ENCODE data around the gene MYOF.
"Not testable (repeated sequence)": the region's sequence is repeated elsewhere in the genome, so short reads cannot be mapped to it uniquely, and the experiment has no call there.

The MYOF gene

GRCh38 chr10:93419016-93419415 lies 63.1 kb downstream of the MYOF start:
- DNase-seq: not testable (repeated sequence)

- DNase-seq: no peak
These were observed 64.2 kb downstream of the MYOF start for GRCh38 chr10:93417921-93418320.

- no peak for DNase-seq
These were observed 64.9 kb downstream of the MYOF start for GRCh38 chr10:93417266-93417665.

GRCh38 chr10:93416824-93417223 lies 65.3 kb downstream of the MYOF start:
- no peak for DNase-seq

- DNase-seq: no peak
These were observed 66.4 kb downstream of the MYOF start for GRCh38 chr10:93415693-93416092.

GRCh38 chr10:93413252-93413689 lies 68.9 kb downstream of the MYOF start:
- no peak for DNase-seq

- DNase-seq: no peak
These were observed 69.3 kb downstream of the MYOF start for GRCh38 chr10:93412801-93413200.

GRCh38 chr10:93410697-93411348 lies 71.3 kb downstream of the MYOF start:
- DNase-seq: no peak

- DNase-seq: no peak
These were observed 73.4 kb downstream of the MYOF start for GRCh38 chr10:93408783-93409182.

GRCh38 chr10:93406364-93407145 lies 75.6 kb downstream of the MYOF start:
- no peak for DNase-seq

GRCh38 chr10:93404048-93404354 lies 78.1 kb downstream of the MYOF start:
- no peak for DNase-seq

- DNase-seq: no peak
These were observed 78.7 kb downstream of the MYOF start for GRCh38 chr10:93403152-93404047.

- DNase-seq: no peak
These were observed 79.9 kb downstream of the MYOF start for GRCh38 chr10:93402192-93402591.

- DNase-seq: no peak
These were observed 83.6 kb downstream of the MYOF start for GRCh38 chr10:93398528-93398927.

- no peak for DNase-seq
These were observed 85.1 kb downstream of the MYOF start for GRCh38 chr10:93397020-93397419.

- no peak for DNase-seq
These were observed 88.9 kb downstream of the MYOF start for GRCh38 chr10:93393211-93393610.

- DNase-seq: no peak
These were observed 90.0 kb downstream of the MYOF start for GRCh38 chr10:93392121-93392520.

GRCh38 chr10:93390306-93391090 lies 91.6 kb downstream of the MYOF start:
- DNase-seq: no peak

GRCh38 chr10:93386631-93387369 lies 95.3 kb downstream of the MYOF start:
- no peak for DNase-seq

GRCh38 chr10:93385345-93385744 lies 96.8 kb downstream of the MYOF start:
- no peak for DNase-seq

- DNase-seq: no peak
These were observed 98.1 kb downstream of the MYOF start for GRCh38 chr10:93384006-93384405.

GRCh38 chr10:93383562-93383981 lies 98.6 kb downstream of the MYOF start:
- DNase-seq: no peak

Data from femur (tissue), 1 donor.